ENCODE data around the gene STRIT1. TPM values are rescaled to one million over a fixed set of nuclear protein-coding genes. Genes with fewer than 3 reads are reported as not detected.

STRIT1 gene
- total and polyA plus RNA-seq, 9 of the 15 experiments (the other 6 are each of a cell fraction or from before 2014, with no cell fraction given): not detected

- TF ChIP-seq FOXJ2 (tag; IDR thresholded peaks at IDR 0.05): no peak
- TF ChIP-seq BRD9 (IDR thresholded peaks at IDR 0.05; ENCODE audit: low read depth, partially characterized antibody): no peak
- no peak for TF ChIP-seq ZNF253 (CRISPR knock-in tag; conservative IDR thresholded peaks at IDR 0.05)
- no peak for TF ChIP-seq CBX8 (IDR thresholded peaks at IDR 0.05; ENCODE audit: borderline replicate concordance, extremely low read depth, low read depth, low read length, poor library complexity, severe bottlenecking)
- no peak for TF ChIP-seq CHCHD3 (CRISPR knock-in tag; IDR thresholded peaks at IDR 0.05)
- no peak for TF ChIP-seq PCBP1 (IDR thresholded peaks at IDR 0.05; ENCODE audit: low read depth, low read length, poor library complexity, severe bottlenecking)
- peak; percentile 29; the same call in 1 of the 2 replicates for TF ChIP-seq MTA1 (IDR thresholded peaks at IDR 0.05; ENCODE audit: borderline replicate concordance)
- TF ChIP-seq ZNF311 (CRISPR knock-in tag; IDR thresholded peaks at IDR 0.05): no peak
- no peak for TF ChIP-seq DNMT1 (IDR thresholded peaks at IDR 0.05)
- no peak for TF ChIP-seq RBM17 (IDR thresholded peaks at IDR 0.05; ENCODE audit: borderline replicate concordance, low read depth, low read length)
- TF ChIP-seq, protein P1, sequence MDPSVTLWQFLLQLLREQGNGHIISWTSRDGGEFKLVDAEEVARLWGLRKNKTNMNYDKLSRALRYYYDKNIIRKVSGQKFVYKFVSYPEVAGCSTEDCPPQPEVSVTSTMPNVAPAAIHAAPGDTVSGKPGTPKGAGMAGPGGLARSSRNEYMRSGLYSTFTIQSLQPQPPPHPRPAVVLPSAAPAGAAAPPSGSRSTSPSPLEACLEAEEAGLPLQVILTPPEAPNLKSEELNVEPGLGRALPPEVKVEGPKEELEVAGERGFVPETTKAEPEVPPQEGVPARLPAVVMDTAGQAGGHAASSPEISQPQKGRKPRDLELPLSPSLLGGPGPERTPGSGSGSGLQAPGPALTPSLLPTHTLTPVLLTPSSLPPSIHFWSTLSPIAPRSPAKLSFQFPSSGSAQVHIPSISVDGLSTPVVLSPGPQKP (CRISPR knock-in tag; IDR thresholded peaks at IDR 0.05): no peak
- no peak for TF ChIP-seq ZNF699 (CRISPR knock-in tag; IDR thresholded peaks at IDR 0.05; ENCODE audit: insufficient replicate concordance)
- peak; percentile 88 for TF ChIP-seq TCF3 (CRISPR knock-in tag; IDR thresholded peaks at IDR 0.05)
- TF ChIP-seq NR2F6 (CRISPR knock-in tag; IDR thresholded peaks at IDR 0.05): no peak
- no peak for TF ChIP-seq CEBPG (CRISPR knock-in tag; IDR thresholded peaks at IDR 0.05)
- no peak for TF ChIP-seq CEBPG (tag; conservative IDR thresholded peaks at IDR 0.05 in 1 of 2, IDR thresholded peaks at IDR 0.05 in 1 of 2)
- peak; percentile 89 for TF ChIP-seq FOXM1 (IDR thresholded peaks at IDR 0.05; ENCODE audit: low read depth)
- no peak for TF ChIP-seq FOXM1 (CRISPR knock-in tag; IDR thresholded peaks at IDR 0.05; ENCODE audit: low read depth)
- no peak for TF ChIP-seq TCF15 (CRISPR knock-in tag; IDR thresholded peaks at IDR 0.05)
- no peak for TF ChIP-seq FOXP4 (CRISPR knock-in tag; IDR thresholded peaks at IDR 0.05; ENCODE audit: borderline replicate concordance)
- no peak for TF ChIP-seq HDAC6 (IDR thresholded peaks at IDR 0.05; ENCODE audit: low read depth, low read length)
- no peak for TF ChIP-seq PTRF (tag; IDR thresholded peaks at IDR 0.05)
- TF ChIP-seq SNIP1 (IDR thresholded peaks at IDR 0.05; ENCODE audit: low read depth): no peak
- 0 out of 2 replicates have a peak, but pooled peaks have one; percentile 32 for TF ChIP-seq ZNF766 (CRISPR knock-in tag; conservative IDR thresholded peaks at IDR 0.05)
These were observed 44.8 kb downstream of the STRIT1 start (continued) for GRCh38 chr3:155248531-155249187.
